Gastrocnemius medialis (tissue), 4 donors: Measurements from ENCODE around the gene NCMAP.

Source experiments
- POLR2A ChIP-seq, 2 donors: fragments of 450-650 bp; IDR thresholded peaks; one replicate each; pipeline ENCODE4 v1.6.1; 2017; ENCODE audit warnings: antibody characterized with exemption in 2 of 2, mild to moderate bottlenecking in 2 of 2, moderate library complexity in 2 of 2
- TF ChIP-seq, protein P1 (sequence below), 5 experiments: fragments of 450-650 bp in 3 of 5; fragments of 200-600 bp in 2 of 5; sonication (generic) in 2 of 5; IDR thresholded peaks in 4 of 5; conservative IDR thresholded peaks in 1 of 5; 1 replicate in 4 of 5; 2 replicates in 1 of 5; pipeline ENCODE4 v1.5.1; 2016 to 2019; ENCODE audit warnings: antibody characterized with exemption in 5 of 5, mild to moderate bottlenecking in 3 of 5, moderate library complexity in 3 of 5

DNA sequence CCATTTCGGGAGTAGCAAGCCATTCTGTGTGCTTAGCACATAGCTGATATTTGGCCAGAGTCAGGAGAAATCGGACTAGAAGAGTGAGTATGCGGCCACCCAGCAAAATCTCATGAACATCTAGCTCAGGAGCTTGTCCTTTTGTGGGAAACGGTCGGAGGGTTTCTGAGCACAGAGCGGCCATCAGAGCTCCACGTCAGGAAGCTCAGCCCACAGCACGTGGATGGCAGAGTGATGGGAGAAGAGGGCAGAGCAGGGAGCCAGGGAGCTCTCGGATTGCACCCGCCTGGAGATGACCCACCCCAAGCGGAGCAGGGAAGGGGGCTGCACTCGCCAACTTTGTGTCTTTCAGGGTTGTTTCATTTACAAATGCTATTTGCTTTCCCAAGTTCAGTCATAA, 39.4 kb upstream of the NCMAP start:
- TF ChIP-seq, protein P1, sequence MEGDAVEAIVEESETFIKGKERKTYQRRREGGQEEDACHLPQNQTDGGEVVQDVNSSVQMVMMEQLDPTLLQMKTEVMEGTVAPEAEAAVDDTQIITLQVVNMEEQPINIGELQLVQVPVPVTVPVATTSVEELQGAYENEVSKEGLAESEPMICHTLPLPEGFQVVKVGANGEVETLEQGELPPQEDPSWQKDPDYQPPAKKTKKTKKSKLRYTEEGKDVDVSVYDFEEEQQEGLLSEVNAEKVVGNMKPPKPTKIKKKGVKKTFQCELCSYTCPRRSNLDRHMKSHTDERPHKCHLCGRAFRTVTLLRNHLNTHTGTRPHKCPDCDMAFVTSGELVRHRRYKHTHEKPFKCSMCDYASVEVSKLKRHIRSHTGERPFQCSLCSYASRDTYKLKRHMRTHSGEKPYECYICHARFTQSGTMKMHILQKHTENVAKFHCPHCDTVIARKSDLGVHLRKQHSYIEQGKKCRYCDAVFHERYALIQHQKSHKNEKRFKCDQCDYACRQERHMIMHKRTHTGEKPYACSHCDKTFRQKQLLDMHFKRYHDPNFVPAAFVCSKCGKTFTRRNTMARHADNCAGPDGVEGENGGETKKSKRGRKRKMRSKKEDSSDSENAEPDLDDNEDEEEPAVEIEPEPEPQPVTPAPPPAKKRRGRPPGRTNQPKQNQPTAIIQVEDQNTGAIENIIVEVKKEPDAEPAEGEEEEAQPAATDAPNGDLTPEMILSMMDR (IDR thresholded peaks at IDR 0.05 in 4 of 5, conservative IDR thresholded peaks at IDR 0.05 in 1 of 5): no peak
- no peak for TF ChIP-seq POLR2A (IDR thresholded peaks at IDR 0.05)
